GM19035 (cell line): Measurements from ENCODE around the gene EI24.

ENCODE experiments used
- ATAC-seq: cut with Tn5 transposase; IDR thresholded peaks from one replicate; pipeline ENCODE4 v1.9.1; 2021; ENCODE audit not compliant: unreplicated experiment

EI24 gene

GRCh38 chr11:125626288-125626950 lies 57.1 kb downstream of the EI24 start:
- peak; percentile 30 for ATAC-seq

GRCh38 chr11:125627236-125627910 lies 58.1 kb downstream of the EI24 start:
- ATAC-seq, result no peak
